GM23248 (cell line): ENCODE measurements around the gene HIP1. TPM values are rescaled to one million over a fixed set of nuclear protein-coding genes. Genes with fewer than 3 reads are reported as not detected.
"Not testable (repeated sequence)": the region's sequence is repeated elsewhere in the genome, so short reads cannot be mapped to it uniquely, and the experiment has no call there.

Experiments used
- DNase-seq: peaks from one replicate; pipeline ENCODE4 v3.0.0-alpha.2; 2015
- H2AFZ ChIP-seq: fragments of 200-600 bp; sonication (generic); 2 replicates; pipeline ENCODE4 v1.6.1; 2016; ENCODE audit warnings: antibody characterized with exemption
- H3F3A ChIP-seq: fragments of 200-600 bp; sonication (generic); 2 replicates; pipeline ENCODE4 v1.6.1; 2016; ENCODE audit warnings: mild to moderate bottlenecking, antibody characterized with exemption, mixed run types; ENCODE audit not compliant: insufficient read depth
- H3K27ac ChIP-seq: fragments of 200-600 bp; sonication (generic); 2 replicates; pipeline ENCODE4 v1.5.1; 2016; ENCODE audit warnings: mild to moderate bottlenecking
- H3K27me3 ChIP-seq: fragments of 200-600 bp; sonication (generic); replicated peaks from 2 replicates; pipeline ENCODE4 v1.6.1; 2016; ENCODE audit warnings: mild to moderate bottlenecking; ENCODE audit not compliant: insufficient read depth
- H3K36me3 ChIP-seq: fragments of 200-600 bp; sonication (generic); 2 replicates; pipeline ENCODE4 v1.6.1; 2016; ENCODE audit warnings: low read depth, mild to moderate bottlenecking
- H3K4me1 ChIP-seq: fragments of 200-600 bp; sonication (generic); 2 replicates; pipeline ENCODE4 v1.6.1; 2016; ENCODE audit warnings: mild to moderate bottlenecking; ENCODE audit not compliant: insufficient read depth
- H3K4me2 ChIP-seq: fragments of 200-600 bp; sonication (generic); one replicate; pipeline ENCODE4 v1.6.1; 2016; ENCODE audit warnings: mild to moderate bottlenecking; ENCODE audit not compliant: unreplicated experiment
- H3K4me3 ChIP-seq: fragments of 200-600 bp; sonication (generic); 2 replicates; pipeline ENCODE4 v1.5.1; 2016; ENCODE audit warnings: mild to moderate bottlenecking
- H3K79me2 ChIP-seq: fragments of 200-600 bp; sonication (generic); 2 replicates; pipeline ENCODE4 v1.6.1; 2016; ENCODE audit warnings: mild to moderate bottlenecking; ENCODE audit not compliant: insufficient read depth
- H3K9ac ChIP-seq: fragments of 200-600 bp; sonication (generic); 2 replicates; pipeline ENCODE4 v1.6.1; 2016; ENCODE audit warnings: mild to moderate bottlenecking
- H3K9me2 ChIP-seq: fragments of 200-600 bp; sonication (generic); 2 replicates; pipeline ENCODE4 v1.6.1; 2016; ENCODE audit warnings: mixed run types, mild to moderate bottlenecking, moderate library complexity; ENCODE audit not compliant: insufficient read depth
- H3K9me3 ChIP-seq: fragments of 200-600 bp; sonication (generic); one replicate; pipeline ENCODE4 v1.6.1; 2017; ENCODE audit warnings: low read depth
- H4K20me1 ChIP-seq: fragments of 200-600 bp; sonication (generic); 2 replicates; pipeline ENCODE4 v1.6.0; 2016; ENCODE audit not compliant: insufficient read depth
- EZH2 ChIP-seq: fragments of 200-600 bp; sonication (generic); IDR thresholded peaks from 2 replicates; pipeline ENCODE4 v1.6.1; 2018; ENCODE audit warnings: antibody characterized with exemption, mild to moderate bottlenecking; ENCODE audit not compliant: insufficient read depth, poor library complexity, severe bottlenecking
- EZH2phosphoT487 ChIP-seq: fragments of 200-600 bp; sonication (generic); IDR thresholded peaks from 2 replicates; pipeline ENCODE4 v1.6.1; 2018; ENCODE audit warnings: antibody characterized with exemption, moderate library complexity, mild to moderate bottlenecking, low read depth; ENCODE audit not compliant: insufficient read depth
- WGBS, 2 experiments: methylation state at CpG; one replicate each; pipeline ENCODE4 v1.1.6; 2015 to 2017; ENCODE audit warnings: low lambda C conversion rate in 2 of 2, low coverage in 1 of 2; ENCODE audit errors: missing lambda C conversion rate in 2 of 2; 5-methylcytosine and 5-hydroxymethylcytosine counted together
- in situ Hi-C: fragments of 300-500 bp; cut with MboI; formaldehyde crosslinking; loops from 2 replicates; pipeline ENCODE4 v1.15.0; 2020
- polyA plus RNA-seq: library from polyadenylated mRNA; unstranded; fragments of >200 nt; fragmentation: Nextera tagmentation; extraction: Ambion mirVana; gene quantifications from 2 replicates; pipeline ENCODE4 v1.2.1, GENCODE V29; 2016
- total RNA-seq: library from RNA; depleted of rRNA; stranded (reverse); fragments of >200 nt; shearing (Covaris generic); gene quantifications from 2 replicates; pipeline ENCODE4 v1.2.3, GENCODE V29; 2014

The HIP1 gene
- total and polyA plus RNA-seq, 2 experiments from 2014 or later, result 6.1 to 13.6 TPM

GRCh38 chr7:75638594-75639070 lies 100.1 kb downstream of the HIP1 start:
- no peaks in the 10 kb centered on the region for H3K27me3 ChIP-seq
- H3F3A ChIP-seq, result 0 out of 2 replicates have a peak, but pooled peaks cover 4% of the 10 kb centered on the region
- H3K27ac ChIP-seq, result no peak overlapping the region
- 0 out of 2 replicates have a peak, but pooled peaks cover under 1% of the 10 kb centered on the region for H3K79me2 ChIP-seq
- H3K9ac ChIP-seq, result peak overlapping the region; percentile 74
- no peaks in the 10 kb centered on the region for H3K36me3 ChIP-seq
- H3K4me2 ChIP-seq, result peak overlapping the region; percentile 74
- peak overlapping the region; percentile 74 for H2AFZ ChIP-seq
- peaks cover 6% of the 10 kb centered on the region; the same call in 1 of the 2 replicates for H3K4me1 ChIP-seq
- WGBS, 2 experiments, result 3 to 5% methylated on average over 28 to 30 of the region's 35 CpGs
- H3K9me3 ChIP-seq, result no peaks in the 10 kb centered on the region
- no peaks in the 10 kb centered on the region for H3K9me2 ChIP-seq
- peak; percentile 83 for DNase-seq
- TF ChIP-seq EZH2phosphoT487 (no peak), EZH2 (no peak)
- H3K4me3 ChIP-seq, result peak overlapping the region; percentile 82
- no peaks in the 10 kb centered on the region for H4K20me1 ChIP-seq
- in situ Hi-C loops, result no loop called here

- Histone ChIP-seq H3K9me3 (no peaks in the 10 kb centered on the region), H3K27me3 (no peaks in the 10 kb centered on the region), H3K4me3 (peak overlapping the region; percentile 82), H3F3A (0 out of 2 replicates have a peak, but pooled peaks cover 4% of the 10 kb centered on the region), H3K9ac (peak overlapping the region; percentile 74), H3K4me2 (peak overlapping the region; percentile 74), H3K79me2 (0 out of 2 replicates have a peak, but pooled peaks cover 3% of the 10 kb centered on the region), H3K36me3 (no peaks in the 10 kb centered on the region), H2AFZ (peak overlapping the region; percentile 74), H3K27ac (no peak overlapping the region), H3K4me1 (peaks cover 6% of the 10 kb centered on the region; the same call in 1 of the 2 replicates), H3K9me2 (no peaks in the 10 kb centered on the region), H4K20me1 (no peaks in the 10 kb centered on the region)
- WGBS, 2 experiments, result 87% methylated on average over 13 to 14 of the region's 14 CpGs
- DNase-seq, result no peak
- TF ChIP-seq EZH2, result no peak
- no peak for TF ChIP-seq EZH2phosphoT487
- in situ Hi-C loops, result no loop called here
These were observed 100.7 kb downstream of the HIP1 start for GRCh38 chr7:75637854-75638593.

GRCh38 chr7:75635036-75635435 lies 103.7 kb downstream of the HIP1 start:
- Histone ChIP-seq H3K36me3 (no peaks in the 10 kb centered on the region), H3K4me3 (no peak overlapping the region), H3K4me2 (no peak overlapping the region), H3K27me3 (no peaks in the 10 kb centered on the region), H3K9me3 (no peaks in the 10 kb centered on the region), H3F3A (0 out of 2 replicates have a peak, but pooled peaks cover 2% of the 10 kb centered on the region), H3K79me2 (0 out of 2 replicates have a peak, but pooled peaks cover 3% of the 10 kb centered on the region), H3K27ac (no peak overlapping the region), H2AFZ (no peak overlapping the region), H3K9me2 (no peaks in the 10 kb centered on the region), H3K4me1 (peaks cover 6% of the 10 kb centered on the region; the same call in 1 of the 2 replicates), H4K20me1 (no peaks in the 10 kb centered on the region), H3K9ac (no peak overlapping the region)
- 97 to 98% methylated on average over 5 of the region's 5 CpGs for WGBS, 2 experiments
- no peak for DNase-seq
- TF ChIP-seq EZH2 (no peak), EZH2phosphoT487 (no peak)
- in situ Hi-C loops, result no loop called here

- H3K9me2 ChIP-seq, in situ Hi-C loops, DNase-seq: not testable (repeated sequence)
These were observed 106.2 kb downstream of the HIP1 start for GRCh38 chr7:75632587-75632986.

More at GRCh38 chr7:75632587-75632986, 106.2 kb downstream of the HIP1 start:
- not testable (repeated sequence) for H3K27ac ChIP-seq, H3K79me2 ChIP-seq, H3K4me1 ChIP-seq, H3K27me3 ChIP-seq, H3K9ac ChIP-seq, H3K36me3 ChIP-seq, H2AFZ ChIP-seq, H3K4me3 ChIP-seq, H3F3A ChIP-seq, H4K20me1 ChIP-seq, H3K9me3 ChIP-seq, H3K4me2 ChIP-seq
- 97 to 98% methylated on average over 6 of the region's 6 CpGs for WGBS, 2 experiments
